Measurements from ENCODE around the gene COMMD2. TPM values are rescaled to one million over a fixed set of nuclear protein-coding genes. Genes with fewer than 3 reads are reported as not detected.

The COMMD2 gene
- total and polyA plus RNA-seq, 2 of the 4 experiments (the other 2 are of a cell fraction), result 23.6 to 46.1 TPM

DNA sequence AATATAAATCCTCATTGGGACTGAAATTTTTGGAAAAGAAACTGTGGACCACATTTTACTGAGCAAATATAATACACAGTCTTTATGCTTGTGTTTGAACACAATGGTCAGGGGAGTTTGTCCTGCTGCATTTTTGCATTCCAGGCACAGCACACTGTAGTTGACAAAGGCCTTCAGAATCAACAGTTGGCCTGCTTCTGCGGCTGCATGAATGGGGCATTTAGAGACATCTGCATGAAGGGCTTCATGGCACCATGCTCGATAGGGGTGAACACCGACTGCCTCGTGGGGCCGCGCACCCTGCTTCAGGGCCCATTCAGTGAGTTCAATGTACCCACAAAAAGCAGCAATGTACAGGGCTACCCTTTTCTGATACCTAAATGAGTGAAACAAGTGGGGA, 15.4 kb upstream of the COMMD2 start:
- no peaks in the 10 kb centered on the region for H3K36me3 ChIP-seq (ENCODE audit: control insufficient read depth, insufficient read depth, low read length)
- no peaks in the 10 kb centered on the region for H4K20me1 ChIP-seq (ENCODE audit: insufficient read depth, low read length)
- no peak overlapping the region for H3K14ac ChIP-seq (replicated peaks; ENCODE audit: low read depth, low read length)
- no peak overlapping the region for H3K23ac ChIP-seq (ENCODE audit: low read depth, low read length)
- no peak overlapping the region for H4K91ac ChIP-seq (ENCODE audit: insufficient read depth, low read depth, low read length)
- H3K27me3 ChIP-seq (ENCODE audit: control insufficient read depth, insufficient read depth, low read length), result peaks cover 33% of the 10 kb centered on the region
- H3K4me1 ChIP-seq (ENCODE audit: control insufficient read depth, insufficient read depth, low read length), result no peaks in the 10 kb centered on the region
- ATAC-seq (ENCODE audit: low read depth) (no peak), DNase-seq (no peak)
- no peaks in the 10 kb centered on the region for H3K9me3 ChIP-seq (ENCODE audit: control insufficient read depth, insufficient read depth, low read length)
- H2BK15ac ChIP-seq (ENCODE audit: low read depth, low read length), result no peak overlapping the region
- no peaks in the 10 kb centered on the region for H3K79me1 ChIP-seq (ENCODE audit: low read depth in 1 of 2, low read length in 2 of 2)
- ChIA-PET CTCF (interaction anchor here (1.3 to 5.5 kb wide), 3 partner anchors 15 to 112 kb away, joined by 3 to 58 read pairs (median 3); partner anchors contain the start of gene COMMD2), POLR2A (ENCODE audit: unreplicated experiment) (interaction anchor here (0.6 kb wide), 1 partner anchor 38 kb away, joined by 5 read pairs; no protein-coding TSS in a partner anchor)
- BruUV-seq (replicated peaks), result no TSS peak
- intact Hi-C loops (cut with micrococcal nuclease), result no loop called here
- H3K4ac ChIP-seq (ENCODE audit: low read depth, low read length), result no peak overlapping the region
- H2AFZ ChIP-seq (replicated peaks; ENCODE audit: low read length, poor library complexity), result no peak overlapping the region
- TF ChIP-seq CEBPB (IDR thresholded peaks at IDR 0.05; ENCODE audit: low read depth, low read length), result no peak
- TF ChIP-seq, protein P1, sequence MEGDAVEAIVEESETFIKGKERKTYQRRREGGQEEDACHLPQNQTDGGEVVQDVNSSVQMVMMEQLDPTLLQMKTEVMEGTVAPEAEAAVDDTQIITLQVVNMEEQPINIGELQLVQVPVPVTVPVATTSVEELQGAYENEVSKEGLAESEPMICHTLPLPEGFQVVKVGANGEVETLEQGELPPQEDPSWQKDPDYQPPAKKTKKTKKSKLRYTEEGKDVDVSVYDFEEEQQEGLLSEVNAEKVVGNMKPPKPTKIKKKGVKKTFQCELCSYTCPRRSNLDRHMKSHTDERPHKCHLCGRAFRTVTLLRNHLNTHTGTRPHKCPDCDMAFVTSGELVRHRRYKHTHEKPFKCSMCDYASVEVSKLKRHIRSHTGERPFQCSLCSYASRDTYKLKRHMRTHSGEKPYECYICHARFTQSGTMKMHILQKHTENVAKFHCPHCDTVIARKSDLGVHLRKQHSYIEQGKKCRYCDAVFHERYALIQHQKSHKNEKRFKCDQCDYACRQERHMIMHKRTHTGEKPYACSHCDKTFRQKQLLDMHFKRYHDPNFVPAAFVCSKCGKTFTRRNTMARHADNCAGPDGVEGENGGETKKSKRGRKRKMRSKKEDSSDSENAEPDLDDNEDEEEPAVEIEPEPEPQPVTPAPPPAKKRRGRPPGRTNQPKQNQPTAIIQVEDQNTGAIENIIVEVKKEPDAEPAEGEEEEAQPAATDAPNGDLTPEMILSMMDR (conservative IDR thresholded peaks at IDR 0.05; ENCODE audit: low read depth, low read length), result no peak
- TF ChIP-seq, protein P2, sequence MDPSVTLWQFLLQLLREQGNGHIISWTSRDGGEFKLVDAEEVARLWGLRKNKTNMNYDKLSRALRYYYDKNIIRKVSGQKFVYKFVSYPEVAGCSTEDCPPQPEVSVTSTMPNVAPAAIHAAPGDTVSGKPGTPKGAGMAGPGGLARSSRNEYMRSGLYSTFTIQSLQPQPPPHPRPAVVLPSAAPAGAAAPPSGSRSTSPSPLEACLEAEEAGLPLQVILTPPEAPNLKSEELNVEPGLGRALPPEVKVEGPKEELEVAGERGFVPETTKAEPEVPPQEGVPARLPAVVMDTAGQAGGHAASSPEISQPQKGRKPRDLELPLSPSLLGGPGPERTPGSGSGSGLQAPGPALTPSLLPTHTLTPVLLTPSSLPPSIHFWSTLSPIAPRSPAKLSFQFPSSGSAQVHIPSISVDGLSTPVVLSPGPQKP (IDR thresholded peaks at IDR 0.05; ENCODE audit: borderline replicate concordance, low read depth, low read length), result no peak
- no peak overlapping the region for H3K18ac ChIP-seq (ENCODE audit: low read depth, low read length)
- H3K4me2 ChIP-seq (ENCODE audit: low read depth, low read length), result no peak overlapping the region
- no peak overlapping the region for H2BK5ac ChIP-seq (ENCODE audit: low read depth, low read length, poor library complexity, severe bottlenecking)
- peaks cover 2% of the 10 kb centered on the region; the same call in 1 of the 2 replicates for H3K9me1 ChIP-seq (ENCODE audit: insufficient read depth, low read length)
- H4K8ac ChIP-seq (ENCODE audit: low read depth in 2 of 2, low read length in 2 of 2), result no peak overlapping the region
- H2BK20ac ChIP-seq (ENCODE audit: low read depth, low read length), result no peak overlapping the region
- no peak overlapping the region for H3K27ac ChIP-seq (ENCODE audit: insufficient read depth, low read length)
- H3K9ac ChIP-seq (ENCODE audit: low read depth, low read length), result no peak overlapping the region
- no peak overlapping the region for H4K5ac ChIP-seq (ENCODE audit: low read depth, low read length)
- 95% methylated on average over 4 of the region's 6 CpGs; no CpG with 5 or more reads in 1 of the 2 experiments for WGBS, 2 experiments (ENCODE audit: extremely low coverage in 2 of 2, insufficient read length in 1 of 2)
- in situ Hi-C loops (cut with MboI; ENCODE audit: low sequenced_read_pairs), result no loop called here
- no peak overlapping the region for H2AK9ac ChIP-seq (replicated peaks; ENCODE audit: low read depth, low read length, poor library complexity)
- no peak overlapping the region for H2BK120ac ChIP-seq (ENCODE audit: low read depth, low read length)
- H3K56ac ChIP-seq (ENCODE audit: extremely low read depth, insufficient read depth, low read length), result no peak overlapping the region
- dilution Hi-C loops (cut with HindIII; ENCODE audit: low sequenced_read_pairs, unreplicated experiment), result no loop called here
- no peak overlapping the region for H2AK5ac ChIP-seq (ENCODE audit: low read depth, low read length)
- no peak overlapping the region for H3K4me3 ChIP-seq (ENCODE audit: insufficient read depth, low read depth, low read length)

Data from IMR-90 (cell line).